Keratinocyte (primary cell): ENCODE data around the gene IL17C. TPM values are rescaled to one million over a fixed set of nuclear protein-coding genes. Genes with fewer than 3 reads are reported as not detected.

Source experiments
- DNase-seq: peaks from one replicate; pipeline ENCODE4 v3.0.0-alpha.2; 2011; ENCODE audit warnings: low read depth, missing footprints, low spot score
- FAIRE-seq: peaks from 2 replicates; lab custom pipeline; 2011; peaks lifted over from hg19 to GRCh38; lab: Jason Lieb, UNC
- H2AFZ ChIP-seq: 2 replicates; pipeline ENCODE4 v1.6.0; 2012; ENCODE audit warnings: low read length, control low read depth, inconsistent platforms; ENCODE audit not compliant: control insufficient read depth
- H3K27ac ChIP-seq: 2 replicates; pipeline ENCODE4 v1.5.1; 2011; ENCODE audit warnings: low read length; ENCODE audit not compliant: control insufficient read depth, insufficient read depth
- H3K27me3 ChIP-seq: 3 replicates; pipeline ENCODE4 v1.6.0; 2011; ENCODE audit warnings: low read length; ENCODE audit not compliant: control insufficient read depth, insufficient read depth; ENCODE audit errors: extremely low read depth
- H3K36me3 ChIP-seq, 2 experiments: 2 replicates in 1 of 2; 3 replicates in 1 of 2; pipeline ENCODE4 v1.5.1; 2011; ENCODE audit warnings: low read length in 2 of 2, mild to moderate bottlenecking in 1 of 2; ENCODE audit not compliant: control insufficient read depth in 2 of 2, insufficient read depth in 2 of 2; ENCODE audit errors: extremely low read depth in 1 of 2
- H3K4me1 ChIP-seq: 3 replicates; pipeline ENCODE4 v1.5.1; 2011; ENCODE audit warnings: low read length; ENCODE audit not compliant: control insufficient read depth, insufficient read depth; ENCODE audit errors: extremely low read depth
- H3K4me2 ChIP-seq: 3 replicates; pipeline ENCODE4 v1.6.0; 2011; ENCODE audit warnings: low read depth, low read length; ENCODE audit not compliant: control insufficient read depth, insufficient read depth; ENCODE audit errors: extremely low read depth
- H3K4me3 ChIP-seq, 3 experiments: fragments of 200-600 bp in 1 of 3; sonication (generic) in 1 of 3; 2 replicates in 2 of 3; 3 replicates in 1 of 3; pipeline ENCODE4 v1.5.1; 2011 to 2016; ENCODE audit warnings: low read length in 3 of 3, mild to moderate bottlenecking in 3 of 3, control low read depth in 2 of 3, inconsistent platforms in 1 of 3, low read depth in 1 of 3, mixed read lengths in 1 of 3, mixed run types in 1 of 3, moderate library complexity in 1 of 3; ENCODE audit not compliant: control insufficient read depth in 2 of 3, insufficient read depth in 2 of 3; ENCODE audit errors: extremely low read depth in 1 of 3
- H3K79me2 ChIP-seq: 2 replicates; pipeline ENCODE4 v1.6.0; 2012; ENCODE audit warnings: low read length; ENCODE audit not compliant: control insufficient read depth, insufficient read depth
- H3K9ac ChIP-seq: 3 replicates; pipeline ENCODE4 v1.6.0; 2011; ENCODE audit warnings: low read length; ENCODE audit not compliant: control insufficient read depth, insufficient read depth; ENCODE audit errors: extremely low read depth
- H3K9me1 ChIP-seq: 3 replicates; pipeline ENCODE4 v1.6.0; 2011; ENCODE audit warnings: low read length; ENCODE audit not compliant: control insufficient read depth, insufficient read depth; ENCODE audit errors: extremely low read depth
- H3K9me3 ChIP-seq: 2 replicates; pipeline ENCODE4 v1.5.1; 2012; ENCODE audit warnings: low read depth, low read length; ENCODE audit not compliant: control insufficient read depth
- H4K20me1 ChIP-seq: 3 replicates; pipeline ENCODE4 v1.6.0; 2011; ENCODE audit warnings: low read length; ENCODE audit not compliant: control insufficient read depth, insufficient read depth; ENCODE audit errors: extremely low read depth
- CTCF ChIP-seq, 3 experiments: IDR thresholded peaks in 1 of 3; conservative IDR thresholded peaks in 1 of 3; optimal IDR thresholded peaks in 1 of 3; 2 replicates in 2 of 3; 3 replicates in 1 of 3; pipeline versions ENCODE3 to v1.5.1; 2011; ENCODE audit warnings: low read length in 3 of 3, mild to moderate bottlenecking in 3 of 3, moderate library complexity in 2 of 3, control low read depth in 1 of 3, inconsistent platforms in 1 of 3; ENCODE audit not compliant: insufficient read depth in 2 of 3; ENCODE audit errors: extremely low read depth in 1 of 3
- EZH2 ChIP-seq: IDR thresholded peaks from one replicate; pipeline ENCODE4 v1.6.1; 2012; ENCODE audit warnings: inconsistent platforms, mild to moderate bottlenecking, low read length, moderate library complexity
- dilution Hi-C: fragments of 300-500 bp; cut with MboI; formaldehyde crosslinking; loops from one replicate; pipeline ENCODE4 v1.7.0; 2020; ENCODE audit warnings: low sequenced_read_pairs; ENCODE audit not compliant: extremely low pct_ligation_motif_present
- polyA plus RNA-seq, 5 experiments: library from polyadenylated mRNA; depleted of rRNA in 3 of 5; stranded (reverse) in 3 of 5; stranded (forward) in 1 of 5; unstranded in 1 of 5; fragments of >200 nt; gene quantifications; 1 replicate in 1 of 5; 2 replicates in 3 of 5; 3 replicates in 1 of 5; pipeline versions ENCODE4 v1.2.1 to v1.2.3, GENCODE V29; 2011 to 2012; ENCODE audit warnings: missing spikeins in 2 of 5, low read depth in 1 of 5, low replicate concordance in 1 of 5

IL17C gene
- polyA plus RNA-seq, 1 donor (not counting 4 experiments of a cell fraction or from before 2014, with no cell fraction given): not detected

GRCh38 chr16:88646345-88647034 is 8.1 kb downstream of the IL17C start:
- Histone ChIP-seq H4K20me1 (peaks cover 10% of the 10 kb centered on the region), H3K27ac (no peak overlapping the region), H2AFZ (no peak overlapping the region), H3K9ac (no peak overlapping the region), H3K4me2 (no peak overlapping the region), H3K27me3 (peaks cover 12% of the 10 kb centered on the region), H3K9me1 (peaks cover 2% of the 10 kb centered on the region), H3K9me3 (no peaks in the 10 kb centered on the region), H3K36me3 (peaks cover under 1 to 1% of the 10 kb centered on the region in 2 experiments), H3K79me2 (no peaks in the 10 kb centered on the region), H3K4me3 (no peak overlapping the region), H3K4me1 (peaks cover 6% of the 10 kb centered on the region)
- FAIRE-seq: no peak
- TF ChIP-seq EZH2 (no peak), CTCF (optimal IDR thresholded peaks at IDR 0.05 in 1 of 3, IDR thresholded peaks at IDR 0.05 in 1 of 3, conservative IDR thresholded peaks at IDR 0.05 in 1 of 3; ENCODE audit: extremely low read depth in 1 of 3, insufficient read depth in 2 of 3, low read length in 3 of 3) (no peak)
- DNase-seq: no peak
- dilution Hi-C loops: no loop called here

GRCh38 chr16:88647178-88648070 is 9.1 kb downstream of the IL17C start:
- H3K4me3 ChIP-seq: no peak overlapping the region
- FAIRE-seq (no peak), DNase-seq (no peak)
- H3K4me1 ChIP-seq: peaks cover 6% of the 10 kb centered on the region
- no peak overlapping the region for H3K9ac ChIP-seq
- peaks cover 10% of the 10 kb centered on the region for H4K20me1 ChIP-seq
- no peaks in the 10 kb centered on the region for H3K79me2 ChIP-seq
- H2AFZ ChIP-seq: no peak overlapping the region
- peaks cover 5% of the 10 kb centered on the region in 2 experiments for H3K36me3 ChIP-seq
- dilution Hi-C loops: no loop called here
- peaks cover 6% of the 10 kb centered on the region for H3K27me3 ChIP-seq
- H3K9me3 ChIP-seq: no peaks in the 10 kb centered on the region
- H3K27ac ChIP-seq: no peak overlapping the region
- peaks cover 2% of the 10 kb centered on the region for H3K9me1 ChIP-seq
- no peak overlapping the region for H3K4me2 ChIP-seq
- TF ChIP-seq CTCF (optimal IDR thresholded peaks at IDR 0.05 in 1 of 3, IDR thresholded peaks at IDR 0.05 in 1 of 3, conservative IDR thresholded peaks at IDR 0.05 in 1 of 3; ENCODE audit: extremely low read depth in 1 of 3, insufficient read depth in 2 of 3, low read length in 3 of 3): no peak
- no peak for TF ChIP-seq EZH2
